ENCODE measurements around the gene RFC4. TPM values are rescaled to one million over a fixed set of nuclear protein-coding genes. Genes with fewer than 3 reads are reported as not detected.

The RFC4 gene
- total and polyA plus RNA-seq, 9 of the 15 experiments (the other 6 are each of a cell fraction or from before 2014, with no cell fraction given) = 105 to 227 (median 180) TPM

DNA sequence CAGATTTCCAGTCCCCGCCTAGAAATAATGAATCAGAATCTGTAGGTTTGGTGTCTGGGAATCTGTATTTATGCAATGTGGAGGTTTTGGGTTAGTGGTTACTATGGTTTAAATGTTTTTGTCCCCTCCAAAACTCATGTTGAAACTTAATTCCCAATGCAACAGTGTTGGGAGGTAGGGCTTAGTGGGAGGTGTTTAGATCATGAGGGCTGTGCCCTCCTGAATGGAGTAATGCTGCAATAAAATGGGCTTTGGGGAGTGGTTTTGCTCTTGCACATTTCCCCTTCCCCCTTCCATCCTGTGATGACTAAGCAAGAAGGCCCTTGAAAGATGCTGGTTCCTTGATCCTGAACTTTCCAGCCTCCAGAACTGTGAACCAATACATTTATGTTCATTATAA, 9.2 kb upstream of the RFC4 start (continued):
- TF ChIP-seq DIDO1 (tag; IDR thresholded peaks at IDR 0.05; ENCODE audit: low read depth) = no peak
- no peak for TF ChIP-seq ZSCAN29 (IDR thresholded peaks at IDR 0.05)
- TF ChIP-seq SMAD4 (CRISPR knock-in tag; conservative IDR thresholded peaks at IDR 0.05) = no peak
- TF ChIP-seq ZNF224 (CRISPR knock-in tag; IDR thresholded peaks at IDR 0.05) = no peak
- TF ChIP-seq EZH2 (IDR thresholded peaks at IDR 0.05; ENCODE audit: borderline replicate concordance, low read depth, low read length) = no peak
- no peak for TF ChIP-seq RBM22 (IDR thresholded peaks at IDR 0.05; ENCODE audit: low read depth, low read length, poor library complexity, severe bottlenecking)
- TF ChIP-seq ZMIZ1 (IDR thresholded peaks at IDR 0.05; ENCODE audit: low read depth in 2 of 2, low read length in 2 of 2) = no peak
- TF ChIP-seq, protein P1, sequence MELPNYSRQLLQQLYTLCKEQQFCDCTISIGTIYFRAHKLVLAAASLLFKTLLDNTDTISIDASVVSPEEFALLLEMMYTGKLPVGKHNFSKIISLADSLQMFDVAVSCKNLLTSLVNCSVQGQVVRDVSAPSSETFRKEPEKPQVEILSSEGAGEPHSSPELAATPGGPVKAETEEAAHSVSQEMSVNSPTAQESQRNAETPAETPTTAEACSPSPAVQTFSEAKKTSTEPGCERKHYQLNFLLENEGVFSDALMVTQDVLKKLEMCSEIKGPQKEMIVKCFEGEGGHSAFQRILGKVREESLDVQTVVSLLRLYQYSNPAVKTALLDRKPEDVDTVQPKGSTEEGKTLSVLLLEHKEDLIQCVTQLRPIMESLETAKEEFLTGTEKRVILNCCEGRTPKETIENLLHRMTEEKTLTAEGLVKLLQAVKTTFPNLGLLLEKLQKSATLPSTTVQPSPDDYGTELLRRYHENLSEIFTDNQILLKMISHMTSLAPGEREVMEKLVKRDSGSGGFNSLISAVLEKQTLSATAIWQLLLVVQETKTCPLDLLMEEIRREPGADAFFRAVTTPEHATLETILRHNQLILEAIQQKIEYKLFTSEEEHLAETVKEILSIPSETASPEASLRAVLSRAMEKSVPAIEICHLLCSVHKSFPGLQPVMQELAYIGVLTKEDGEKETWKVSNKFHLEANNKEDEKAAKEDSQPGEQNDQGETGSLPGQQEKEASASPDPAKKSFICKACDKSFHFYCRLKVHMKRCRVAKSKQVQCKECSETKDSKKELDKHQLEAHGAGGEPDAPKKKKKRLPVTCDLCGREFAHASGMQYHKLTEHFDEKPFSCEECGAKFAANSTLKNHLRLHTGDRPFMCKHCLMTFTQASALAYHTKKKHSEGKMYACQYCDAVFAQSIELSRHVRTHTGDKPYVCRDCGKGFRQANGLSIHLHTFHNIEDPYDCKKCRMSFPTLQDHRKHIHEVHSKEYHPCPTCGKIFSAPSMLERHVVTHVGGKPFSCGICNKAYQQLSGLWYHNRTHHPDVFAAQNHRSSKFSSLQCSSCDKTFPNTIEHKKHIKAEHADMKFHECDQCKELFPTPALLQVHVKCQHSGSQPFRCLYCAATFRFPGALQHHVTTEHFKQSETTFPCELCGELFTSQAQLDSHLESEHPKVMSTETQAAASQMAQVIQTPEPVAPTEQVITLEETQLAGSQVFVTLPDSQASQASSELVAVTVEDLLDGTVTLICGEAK (IDR thresholded peaks at IDR 0.05) = peak; percentile 71
- TF ChIP-seq, protein P1 (CRISPR knock-in tag; IDR thresholded peaks at IDR 0.05) = no peak
- TF ChIP-seq CHD2 (IDR thresholded peaks at IDR 0.05; ENCODE audit: low read depth, low read length) = no peak
- 0 out of 2 replicates have a peak, but pooled peaks have one; percentile 6 for TF ChIP-seq CREM (IDR thresholded peaks at IDR 0.05; ENCODE audit: low read depth)
- no peak for TF ChIP-seq HDAC1 (IDR thresholded peaks at IDR 0.05)
- TF ChIP-seq CHCHD3 (CRISPR knock-in tag; IDR thresholded peaks at IDR 0.05) = no peak
- no peak for TF ChIP-seq TGIF2 (CRISPR knock-in tag; IDR thresholded peaks at IDR 0.05)
- TF ChIP-seq ZNF324 (CRISPR knock-in tag; IDR thresholded peaks at IDR 0.05) = no peak
- peak; percentile 61 for TF ChIP-seq CEBPB (tag; IDR thresholded peaks at IDR 0.05)
- TF ChIP-seq GTF2B (IDR thresholded peaks at IDR 0.05; ENCODE audit: extremely low read depth, insufficient read length) = no peak

All from K562 (cell line).